MM.1S (cell line): ENCODE data around the gene TKTL2.

Experiments used
- DNase-seq: peaks from one replicate; pipeline ENCODE4 v3.0.0-alpha.2; 2015
- H2AFZ ChIP-seq: fragments of 300-600 bp; sonication (generic); 2 replicates; pipeline ENCODE4 v1.6.0; 2016; ENCODE audit warnings: antibody characterized with exemption, low read length
- H3F3A ChIP-seq: fragments of 300-600 bp; sonication (generic); 2 replicates; pipeline ENCODE4 v1.6.1; 2016; ENCODE audit warnings: mild to moderate bottlenecking, antibody characterized with exemption, low read length, moderate library complexity, mixed read lengths; ENCODE audit not compliant: insufficient read depth
- H3K27ac ChIP-seq: fragments of 300-600 bp; sonication (generic); 2 replicates; pipeline ENCODE4 v1.5.1; 2016; ENCODE audit warnings: mild to moderate bottlenecking, low read length
- H3K27me3 ChIP-seq: fragments of 300-600 bp; sonication (generic); replicated peaks from 2 replicates; pipeline ENCODE4 v1.6.0; 2016; ENCODE audit warnings: low read length; ENCODE audit not compliant: insufficient read depth
- H3K36me3 ChIP-seq: fragments of 300-600 bp; sonication (generic); replicated peaks from 2 replicates; pipeline ENCODE4 v1.6.1; 2016; ENCODE audit warnings: mild to moderate bottlenecking, low read length, mixed read lengths; ENCODE audit not compliant: insufficient read depth
- H3K4me1 ChIP-seq: fragments of 300-600 bp; sonication (generic); 2 replicates; pipeline ENCODE4 v1.6.1; 2016; ENCODE audit warnings: low read length, mixed read lengths
- H3K4me2 ChIP-seq: fragments of 300-600 bp; sonication (generic); 2 replicates; pipeline ENCODE4 v1.6.0; 2016; ENCODE audit warnings: low read depth, low read length
- H3K4me3 ChIP-seq: fragments of 300-600 bp; sonication (generic); 2 replicates; pipeline ENCODE4 v1.5.1; 2016; ENCODE audit warnings: low read length, mixed read lengths
- H3K79me2 ChIP-seq: fragments of 300-600 bp; sonication (generic); 2 replicates; pipeline ENCODE4 v1.6.1; 2016; ENCODE audit warnings: mixed run types, low read length, mixed read lengths
- H3K9ac ChIP-seq: fragments of 300-600 bp; sonication (generic); 2 replicates; pipeline ENCODE4 v1.6.1; 2016; ENCODE audit warnings: low read length, mixed read lengths
- H3K9me2 ChIP-seq: fragments of 300-600 bp; sonication (generic); replicated peaks from 2 replicates; pipeline ENCODE4 v1.6.1; 2016; ENCODE audit warnings: mild to moderate bottlenecking, low read length, mixed read lengths; ENCODE audit not compliant: insufficient read depth
- H3K9me3 ChIP-seq: fragments of 300-600 bp; sonication (generic); replicated peaks from 2 replicates; pipeline ENCODE4 v1.6.1; 2016; ENCODE audit warnings: mild to moderate bottlenecking, low read length, mixed read lengths; ENCODE audit not compliant: insufficient read depth
- H4K20me1 ChIP-seq: fragments of 300-600 bp; sonication (generic); 2 replicates; pipeline ENCODE4 v1.6.1; 2016; ENCODE audit warnings: mild to moderate bottlenecking, low read length, moderate library complexity, mixed read lengths; ENCODE audit not compliant: insufficient read depth
- EZH2 ChIP-seq: fragments of 300-600 bp; sonication (generic); optimal IDR thresholded peaks from 2 replicates; pipeline ENCODE3; 2017; ENCODE audit warnings: low read depth, mild to moderate bottlenecking, antibody characterized with exemption, low read length, mixed read lengths
- EZH2phosphoT487 ChIP-seq: fragments of 300-600 bp; sonication (generic); IDR thresholded peaks from 2 replicates; pipeline ENCODE4 v1.6.1; 2018; ENCODE audit warnings: antibody characterized with exemption, low read length
- TF ChIP-seq, protein P1 (sequence below): fragments of 300-600 bp; sonication (generic); IDR thresholded peaks from 2 replicates; pipeline ENCODE4 v1.5.1; 2016; ENCODE audit warnings: antibody characterized with exemption, low read length, mixed read lengths

Gene TKTL2

DNA sequence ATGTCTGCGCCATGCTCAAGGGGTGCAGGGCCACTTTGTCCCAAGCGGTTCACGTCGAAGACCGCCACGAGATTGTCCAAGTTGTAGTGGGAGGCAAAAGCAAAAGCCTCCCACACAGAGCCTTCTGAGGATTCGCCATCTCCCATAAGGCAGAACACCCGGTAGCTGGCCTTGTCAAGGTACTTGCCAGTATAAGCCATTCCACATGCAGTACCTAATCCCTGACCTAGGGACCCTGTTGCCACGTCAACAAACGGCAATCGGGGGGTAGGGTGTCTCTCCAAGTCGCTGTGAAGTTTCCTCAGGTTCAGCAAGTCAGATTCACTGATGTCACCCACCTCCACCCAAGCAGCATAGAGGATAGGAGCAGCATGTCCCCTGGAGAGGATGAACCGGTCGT lies 424 bp downstream of the TKTL2 start:
- no peak overlapping the region for H3K4me3 ChIP-seq
- no peaks in the 10 kb centered on the region for H3K79me2 ChIP-seq
- H3K9ac ChIP-seq, result no peak overlapping the region
- no peaks in the 10 kb centered on the region for H3K4me1 ChIP-seq
- TF ChIP-seq, protein P1, sequence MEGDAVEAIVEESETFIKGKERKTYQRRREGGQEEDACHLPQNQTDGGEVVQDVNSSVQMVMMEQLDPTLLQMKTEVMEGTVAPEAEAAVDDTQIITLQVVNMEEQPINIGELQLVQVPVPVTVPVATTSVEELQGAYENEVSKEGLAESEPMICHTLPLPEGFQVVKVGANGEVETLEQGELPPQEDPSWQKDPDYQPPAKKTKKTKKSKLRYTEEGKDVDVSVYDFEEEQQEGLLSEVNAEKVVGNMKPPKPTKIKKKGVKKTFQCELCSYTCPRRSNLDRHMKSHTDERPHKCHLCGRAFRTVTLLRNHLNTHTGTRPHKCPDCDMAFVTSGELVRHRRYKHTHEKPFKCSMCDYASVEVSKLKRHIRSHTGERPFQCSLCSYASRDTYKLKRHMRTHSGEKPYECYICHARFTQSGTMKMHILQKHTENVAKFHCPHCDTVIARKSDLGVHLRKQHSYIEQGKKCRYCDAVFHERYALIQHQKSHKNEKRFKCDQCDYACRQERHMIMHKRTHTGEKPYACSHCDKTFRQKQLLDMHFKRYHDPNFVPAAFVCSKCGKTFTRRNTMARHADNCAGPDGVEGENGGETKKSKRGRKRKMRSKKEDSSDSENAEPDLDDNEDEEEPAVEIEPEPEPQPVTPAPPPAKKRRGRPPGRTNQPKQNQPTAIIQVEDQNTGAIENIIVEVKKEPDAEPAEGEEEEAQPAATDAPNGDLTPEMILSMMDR, result no peak
- TF ChIP-seq EZH2phosphoT487 (no peak), EZH2 (no peak)
- no peaks in the 10 kb centered on the region for H3K36me3 ChIP-seq
- H2AFZ ChIP-seq, result no peak overlapping the region
- no peaks in the 10 kb centered on the region for H3K27me3 ChIP-seq
- H4K20me1 ChIP-seq, result no peaks in the 10 kb centered on the region
- H3K9me3 ChIP-seq, result no peaks in the 10 kb centered on the region
- no peak overlapping the region for H3K27ac ChIP-seq
- H3K4me2 ChIP-seq, result no peak overlapping the region
- no peaks in the 10 kb centered on the region for H3F3A ChIP-seq
- no peak for DNase-seq
- H3K9me2 ChIP-seq, result no peaks in the 10 kb centered on the region

DNA sequence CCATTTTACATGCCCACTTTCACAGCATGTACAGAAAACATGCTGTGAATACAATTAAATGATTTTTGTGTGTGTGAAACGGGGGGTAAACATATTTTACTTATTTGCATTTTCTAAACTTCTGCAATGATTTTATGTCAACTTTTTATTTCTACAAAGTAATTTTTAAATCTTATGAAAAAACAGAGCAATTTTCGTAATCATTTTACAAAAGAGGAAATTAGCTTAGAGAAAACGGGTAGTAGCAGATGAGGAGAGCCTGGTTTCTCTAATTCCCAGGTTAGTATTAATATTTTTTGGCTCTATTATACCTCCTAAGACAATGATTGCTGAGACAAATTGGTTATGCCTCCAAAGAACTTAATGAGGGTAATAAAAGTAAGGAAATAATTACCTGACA lies 3.2 kb downstream of the TKTL2 start:
- Histone ChIP-seq H2AFZ (no peak overlapping the region), H3F3A (no peaks in the 10 kb centered on the region), H3K9me2 (no peaks in the 10 kb centered on the region), H3K4me1 (no peaks in the 10 kb centered on the region), H3K27me3 (no peaks in the 10 kb centered on the region), H3K36me3 (no peaks in the 10 kb centered on the region), H3K79me2 (no peaks in the 10 kb centered on the region), H3K9ac (no peak overlapping the region), H3K4me2 (no peak overlapping the region), H3K4me3 (no peak overlapping the region), H3K27ac (no peak overlapping the region), H3K9me3 (no peaks in the 10 kb centered on the region), H4K20me1 (no peaks in the 10 kb centered on the region)
- no peak for DNase-seq
- TF ChIP-seq, protein P1, result no peak
- no peak for TF ChIP-seq EZH2phosphoT487
- no peak for TF ChIP-seq EZH2

DNA sequence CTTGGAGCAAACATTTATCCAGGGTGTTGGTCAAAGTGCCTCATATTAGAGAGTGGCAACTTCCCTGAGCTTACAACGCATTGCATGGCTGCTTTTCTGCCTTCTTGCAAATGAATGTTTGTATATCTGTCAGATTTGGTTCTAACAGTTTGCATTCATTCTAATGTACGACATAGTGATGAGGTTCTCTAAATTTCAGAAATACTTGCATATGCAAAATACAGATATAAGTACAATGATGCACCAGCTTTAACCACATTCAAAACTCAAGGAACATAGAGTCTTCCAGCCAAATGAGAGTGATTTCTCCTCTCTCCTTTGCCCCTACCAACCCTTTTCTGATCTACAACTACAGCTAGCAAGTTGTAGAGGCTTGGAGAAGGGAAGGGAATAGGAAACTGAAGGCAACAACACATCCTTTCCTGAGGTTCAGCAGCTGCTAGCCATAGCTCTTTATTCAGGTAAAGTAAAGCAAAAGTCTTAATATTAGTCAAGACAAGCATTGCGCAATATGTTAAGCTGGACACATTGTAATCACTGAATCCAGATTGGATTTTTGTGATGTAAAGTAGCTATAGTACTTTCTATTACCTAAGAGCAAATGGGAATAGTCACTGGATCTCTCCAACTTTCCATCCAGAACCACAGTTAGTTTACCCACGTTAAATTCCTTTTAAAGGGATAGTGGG lies 6.3 kb downstream of the TKTL2 start:
- H3K9me3 ChIP-seq, result no peaks in the 10 kb centered on the region
- no peaks in the 10 kb centered on the region for H3K36me3 ChIP-seq
- no peaks in the 10 kb centered on the region for H3K4me1 ChIP-seq
- no peak for DNase-seq
- H3K79me2 ChIP-seq, result no peaks in the 10 kb centered on the region
- TF ChIP-seq EZH2 (no peak), EZH2phosphoT487 (no peak)
- TF ChIP-seq, protein P1, result no peak
- H2AFZ ChIP-seq, result no peak overlapping the region
- no peak overlapping the region for H3K4me2 ChIP-seq
- no peaks in the 10 kb centered on the region for H3F3A ChIP-seq
- H3K9me2 ChIP-seq, result no peaks in the 10 kb centered on the region
- H3K9ac ChIP-seq, result no peak overlapping the region
- H4K20me1 ChIP-seq, result no peaks in the 10 kb centered on the region
- no peak overlapping the region for H3K4me3 ChIP-seq
- no peaks in the 10 kb centered on the region for H3K27me3 ChIP-seq
- H3K27ac ChIP-seq, result no peak overlapping the region
